Stimulated activated CD8-positive, alpha-beta memory T cell treated with anti-CD3 and anti-CD28 coated beads, Interleukin-2, amount 100 ng/mL, for 1 hour (primary cell): ENCODE results near the gene TMEM184A.
A peak's percentile ranks its signal among the peaks of the same experiment; 100 is the strongest.

Source experiments
- DNase-seq, 2 donors: peaks; one replicate each; pipeline ENCODE4 v3.0.0-alpha.2; 2020; ENCODE audit warnings: low read depth in 2 of 2

TMEM184A gene

DNA sequence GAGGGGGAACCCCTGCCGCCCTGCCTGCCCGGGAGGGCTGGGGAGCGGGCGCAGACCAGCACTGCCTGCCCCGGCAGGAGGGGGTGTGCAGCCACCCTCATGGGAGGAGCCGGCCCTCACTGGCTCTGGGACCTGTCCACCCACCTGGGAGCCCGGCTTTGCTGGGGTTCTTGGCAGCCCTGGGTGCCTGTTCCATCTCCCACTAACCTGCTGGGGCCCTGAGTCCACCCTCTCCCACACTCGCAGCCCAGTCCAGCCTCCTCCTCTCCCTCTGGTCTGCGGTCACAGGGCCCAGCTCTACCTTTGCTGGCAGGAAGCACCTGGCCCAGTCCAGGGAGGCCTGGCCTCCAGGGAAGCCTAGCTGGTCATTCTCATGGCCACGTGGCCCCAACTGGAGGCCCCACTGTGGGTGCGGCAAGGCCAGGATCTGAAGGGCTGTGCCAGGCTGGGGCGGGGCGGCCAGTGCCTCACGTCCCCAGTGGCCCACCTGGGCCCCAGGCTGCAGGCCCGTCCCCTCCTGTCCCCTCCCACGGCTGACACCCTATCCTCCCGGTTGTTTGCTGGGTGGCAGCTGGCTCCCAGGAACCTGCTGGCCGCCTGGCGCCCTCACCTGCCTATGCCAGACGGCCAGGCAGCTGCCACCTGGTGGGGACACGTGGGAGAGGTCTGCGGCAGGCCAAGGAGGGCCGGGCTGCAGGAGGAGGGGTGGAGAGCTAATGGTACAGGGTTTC is at the start of gene TMEM184A:
TSS of gene TMEM184A (minus strand) at position 393 of the 731 bp plus-strand sequence. CDS start 721 bp downstream, outside the sequence.
- peak in 1 of 2 donors; percentile 18 for DNase-seq

GRCh38 chr7:1604383-1604782 is 48.4 kb upstream of the TMEM184A start:
- no peak for DNase-seq

GRCh38 chr7:1603346-1604225 is 47.6 kb upstream of the TMEM184A start:
- no peak for DNase-seq

DNA sequence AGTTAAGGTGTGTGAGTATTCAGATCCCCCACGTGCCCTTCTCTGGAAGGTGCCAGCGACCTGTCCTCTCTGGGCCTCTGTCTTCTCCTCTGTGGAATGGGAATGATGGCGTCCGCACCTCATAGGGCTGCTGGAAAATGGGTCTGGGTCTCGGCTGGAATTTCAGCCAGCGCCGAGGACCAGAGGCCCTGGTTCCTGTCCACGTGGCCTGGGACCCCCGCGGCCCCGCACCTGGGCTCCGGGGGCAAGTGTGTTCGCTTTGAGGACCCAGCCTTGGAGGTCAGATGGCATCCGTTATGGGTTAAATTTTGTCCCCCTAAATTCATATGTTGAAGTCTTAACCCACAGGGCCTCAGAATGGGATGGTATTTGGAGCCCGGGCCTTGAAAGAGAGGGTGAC is 46.4 kb upstream of the TMEM184A start:
- DNase-seq, result no peak

- no peak for DNase-seq
Observed at GRCh38 chr7:1601956-1602355, 46.0 kb upstream of the TMEM184A start.

- DNase-seq, result no peak
Observed at GRCh38 chr7:1599640-1600395, 43.8 kb upstream of the TMEM184A start.

- DNase-seq, result no peak
Observed at GRCh38 chr7:1598961-1599639, 43.1 kb upstream of the TMEM184A start.

GRCh38 chr7:1598286-1598685 is 42.3 kb upstream of the TMEM184A start:
- DNase-seq, result no peak

DNA sequence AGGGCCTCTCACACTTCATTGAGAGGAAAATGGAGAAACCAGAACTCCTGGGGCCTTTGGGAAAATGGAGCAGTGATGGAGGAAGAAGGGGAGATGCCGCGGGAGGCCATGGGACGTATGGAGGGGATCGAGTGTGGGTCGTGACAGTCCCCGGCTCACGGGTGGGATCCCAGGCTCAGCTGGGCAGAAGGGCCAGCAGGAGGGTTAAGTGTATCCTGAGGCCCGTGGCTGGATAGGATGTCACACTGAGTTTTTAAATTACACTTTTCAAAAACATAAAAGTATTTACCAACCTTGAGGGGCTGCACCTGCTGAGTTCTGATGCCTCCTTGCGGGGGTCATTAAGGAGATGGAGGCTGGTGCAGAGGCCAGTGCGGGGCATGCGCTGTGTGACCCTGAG is 41.8 kb upstream of the TMEM184A start:
- no peak for DNase-seq

DNA sequence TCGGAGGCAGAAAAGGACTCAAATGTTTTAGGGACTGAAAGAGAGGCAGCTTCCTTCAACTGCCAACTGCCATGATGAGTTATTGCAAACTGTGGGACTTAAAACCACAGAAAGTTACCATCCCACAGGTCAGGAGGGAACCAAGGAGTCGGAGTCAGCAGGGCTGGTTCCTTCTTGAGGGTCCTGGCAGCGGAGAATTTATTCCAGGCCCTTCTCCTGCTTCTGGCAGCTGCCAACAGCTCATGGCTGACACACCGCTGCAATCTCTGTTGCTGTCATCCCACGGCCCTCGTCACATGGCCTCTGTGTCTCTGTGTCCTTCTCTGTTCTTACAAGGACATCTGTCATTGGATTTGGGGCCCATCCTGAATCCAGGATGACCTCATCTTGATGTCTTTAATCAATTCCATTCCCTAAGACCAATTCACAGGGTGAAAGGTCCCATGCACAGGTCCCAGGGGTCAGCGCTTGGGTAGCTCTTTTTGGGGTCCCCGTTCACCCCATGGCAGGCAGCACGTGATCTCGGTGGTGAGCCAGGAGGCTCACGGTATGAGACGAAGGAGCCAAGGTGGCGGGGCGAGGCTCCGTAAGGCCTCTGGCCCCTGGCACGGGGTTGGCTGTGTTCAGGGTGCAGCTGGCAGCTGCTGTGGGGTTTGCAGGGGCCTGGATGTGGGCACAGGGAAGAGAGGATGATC is 41.2 kb upstream of the TMEM184A start:
- DNase-seq, result no peak

GRCh38 chr7:1596181-1597043 is 40.4 kb upstream of the TMEM184A start:
- no peak for DNase-seq

GRCh38 chr7:1595636-1596035 is 39.6 kb upstream of the TMEM184A start:
- DNase-seq, result no peak

DNA sequence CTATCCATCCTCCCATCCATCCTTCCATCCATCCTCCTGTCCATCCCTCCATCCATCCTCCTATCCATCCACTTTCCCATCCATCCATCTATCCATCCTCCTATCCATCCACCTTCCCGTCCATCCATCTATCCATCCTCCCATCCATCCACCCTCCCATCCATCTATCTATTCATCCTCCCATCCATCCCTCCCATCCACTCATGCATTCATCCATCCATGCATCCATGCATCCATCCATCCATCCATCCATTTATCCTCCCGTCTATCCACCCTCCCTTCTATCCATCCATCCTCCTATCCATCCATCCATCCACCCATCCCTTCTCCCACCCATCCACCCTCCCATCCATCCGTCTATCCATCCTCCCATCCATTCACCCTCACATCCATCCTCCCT is 39.0 kb upstream of the TMEM184A start:
- DNase-seq, result no peak

- DNase-seq, result no peak
Observed at GRCh38 chr7:1593904-1594421, 38.0 kb upstream of the TMEM184A start.

DNA sequence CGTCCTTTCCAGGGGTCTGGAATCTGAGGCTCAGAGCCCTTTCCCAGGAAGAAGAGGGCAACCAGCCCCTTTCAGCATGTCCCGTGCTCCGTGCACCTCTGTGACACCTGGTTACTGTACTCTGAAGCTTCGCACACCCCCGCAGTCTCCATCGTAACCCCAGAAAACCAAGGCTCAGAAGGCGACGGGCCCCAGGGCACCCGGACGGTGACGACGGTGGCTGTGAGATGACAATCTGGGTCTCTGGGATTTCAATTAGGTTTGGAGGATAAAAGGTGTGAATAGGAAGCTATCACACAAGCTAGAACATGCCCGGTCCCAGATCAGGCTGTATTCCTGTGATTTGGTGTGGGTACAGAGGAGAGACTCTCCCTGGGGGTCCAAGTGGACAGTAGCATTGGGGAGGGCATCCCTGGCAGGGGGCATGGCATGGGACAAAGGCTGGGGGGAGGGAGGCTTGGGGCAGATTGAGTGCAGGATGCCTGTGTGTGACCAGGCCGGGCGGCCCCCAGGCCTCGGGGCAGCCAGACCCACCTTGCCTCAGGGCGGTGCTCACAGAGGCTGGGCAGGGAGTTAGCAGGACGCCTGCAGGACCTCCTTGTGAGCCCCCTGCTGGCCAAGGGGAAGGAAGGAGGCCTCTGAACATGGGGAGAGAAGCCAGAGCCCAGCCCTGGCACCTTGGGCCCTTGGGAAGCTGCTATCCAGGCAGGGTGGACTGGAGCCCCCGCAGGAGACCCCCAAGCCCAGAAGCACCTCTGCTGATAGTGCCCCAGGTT is 37.3 kb upstream of the TMEM184A start:
- no peak for DNase-seq

DNA sequence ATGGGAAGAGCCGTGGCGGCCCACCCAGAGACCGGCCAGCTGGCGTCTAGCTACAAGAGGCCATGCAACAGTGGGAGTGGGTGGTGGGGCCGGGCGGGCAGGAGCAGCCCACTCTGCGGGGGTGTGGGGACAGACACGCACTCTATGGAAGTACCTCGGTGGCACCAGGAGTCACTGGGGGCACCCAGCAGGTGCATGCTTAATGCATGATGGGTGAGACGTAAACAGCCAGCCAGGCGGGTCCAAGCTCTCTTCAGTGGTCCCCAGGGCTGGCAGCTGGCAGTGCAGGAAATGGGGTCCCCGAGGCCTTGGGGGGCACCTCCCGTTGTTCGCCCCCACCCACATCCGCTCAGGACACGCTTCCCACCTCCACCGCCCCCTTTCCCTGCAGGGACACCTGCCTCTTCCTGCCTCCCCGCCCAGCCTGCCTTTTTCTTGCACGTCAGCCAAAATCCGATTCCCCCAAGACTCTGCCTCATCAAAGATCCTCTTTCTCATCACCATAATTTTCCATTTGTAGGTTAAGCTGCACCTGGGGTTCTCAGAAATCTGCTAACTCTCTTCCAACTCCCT is 36.4 kb upstream of the TMEM184A start:
- no peak for DNase-seq

DNA sequence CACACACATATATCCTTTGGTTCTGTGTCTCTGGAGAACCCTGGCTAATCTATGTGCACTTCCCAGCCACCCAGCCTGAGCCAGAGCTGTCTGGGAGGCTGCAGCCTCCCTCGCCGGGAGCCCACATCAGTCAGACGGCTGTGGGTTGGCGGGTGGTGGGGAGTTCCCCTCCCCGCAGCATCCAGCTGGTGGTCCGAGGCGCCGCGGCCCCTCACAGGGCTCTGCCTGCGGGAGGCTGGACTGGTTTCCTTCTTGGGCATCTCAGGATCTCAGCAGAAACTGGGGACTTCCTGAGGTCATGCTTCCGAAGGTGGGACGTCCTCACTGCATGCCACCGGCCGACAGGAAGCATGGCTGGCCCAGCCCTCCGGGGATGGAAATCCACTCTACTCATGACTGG is 35.9 kb upstream of the TMEM184A start:
- no peak for DNase-seq

DNA sequence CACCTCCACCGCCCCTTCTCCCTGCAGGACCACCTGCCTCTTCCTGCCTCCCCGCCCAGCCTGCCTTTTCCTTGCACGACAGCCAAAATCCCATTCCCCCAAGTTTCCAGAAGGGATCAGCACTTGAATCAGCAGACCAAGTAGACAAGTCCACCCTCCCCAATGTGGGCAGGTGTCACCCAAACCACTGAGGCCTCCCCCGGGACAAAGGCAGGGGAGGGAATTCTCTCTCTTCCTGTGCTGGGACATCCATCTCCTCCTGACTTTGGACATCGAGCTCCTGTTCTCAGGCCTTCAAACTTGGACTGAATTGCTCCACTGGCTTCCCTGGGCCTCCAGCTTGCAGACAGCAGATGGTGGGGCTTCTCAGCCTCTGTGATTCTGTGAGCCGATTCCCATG is 35.4 kb upstream of the TMEM184A start:
- DNase-seq, result no peak

DNA sequence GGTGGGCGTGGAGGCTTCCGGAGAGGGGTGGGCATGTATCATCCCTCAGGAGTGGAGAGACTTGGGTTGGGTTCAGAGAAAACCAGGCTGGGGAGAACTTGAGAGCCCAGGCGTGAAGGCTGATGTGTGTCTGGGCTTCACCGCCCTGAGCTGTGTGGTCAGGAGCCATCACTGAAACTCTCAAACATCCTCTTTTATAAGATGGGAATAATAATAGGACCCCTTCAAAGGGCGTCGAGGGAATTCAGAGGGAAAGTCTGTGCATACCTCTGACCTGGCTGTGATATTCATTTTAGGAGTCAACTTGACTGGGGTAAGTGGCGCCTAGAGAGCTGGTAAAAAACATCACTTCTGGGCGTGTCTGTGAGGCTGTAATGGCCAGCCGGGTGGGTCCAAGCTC is 34.9 kb upstream of the TMEM184A start:
- no peak for DNase-seq
